Brain pericyte (primary cell): ENCODE data around the gene ACO2.

Source experiments
- DNase-seq: peaks from one replicate; pipeline ENCODE4 v3.0.0-alpha.2; 2012; ENCODE audit warnings: low read depth, low spot score

Gene ACO2

DNA sequence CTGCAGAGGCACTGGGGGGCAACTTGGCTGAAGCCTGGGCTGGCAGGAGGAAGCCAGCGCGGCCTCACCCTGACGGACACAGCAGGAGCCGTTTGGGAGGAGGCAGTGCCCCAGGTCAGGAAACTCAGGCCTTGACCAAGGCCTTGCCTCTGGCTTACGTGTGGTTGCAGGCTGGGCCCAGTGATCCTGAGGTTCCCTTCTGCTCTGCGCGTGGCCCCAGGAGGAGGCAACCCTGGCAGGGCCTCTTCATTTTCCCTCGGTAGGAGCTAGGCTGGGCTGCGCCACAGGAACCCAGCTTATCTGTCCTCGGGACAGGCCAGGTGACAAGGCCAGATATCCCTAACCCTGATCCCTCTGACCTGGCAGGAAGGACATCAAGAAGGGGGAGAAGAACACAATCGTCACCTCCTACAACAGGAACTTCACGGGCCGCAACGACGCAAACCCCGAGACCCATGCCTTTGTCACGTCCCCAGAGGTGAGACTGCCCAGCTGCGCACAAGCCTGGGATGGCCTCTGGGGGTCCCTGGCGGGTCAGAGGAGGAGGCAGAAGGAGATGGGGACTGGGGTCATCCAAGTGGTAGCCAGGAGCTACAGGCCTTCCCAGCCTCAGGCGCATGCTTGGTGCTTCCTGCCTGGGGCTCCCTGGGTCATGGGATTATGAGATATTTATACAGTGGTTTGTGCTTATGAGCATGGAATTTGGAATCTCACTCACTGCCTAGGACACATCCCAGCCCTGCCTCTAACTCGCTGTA lies 54.7 kb downstream of the ACO2 start:
- DNase-seq, result peak; percentile 46

DNA sequence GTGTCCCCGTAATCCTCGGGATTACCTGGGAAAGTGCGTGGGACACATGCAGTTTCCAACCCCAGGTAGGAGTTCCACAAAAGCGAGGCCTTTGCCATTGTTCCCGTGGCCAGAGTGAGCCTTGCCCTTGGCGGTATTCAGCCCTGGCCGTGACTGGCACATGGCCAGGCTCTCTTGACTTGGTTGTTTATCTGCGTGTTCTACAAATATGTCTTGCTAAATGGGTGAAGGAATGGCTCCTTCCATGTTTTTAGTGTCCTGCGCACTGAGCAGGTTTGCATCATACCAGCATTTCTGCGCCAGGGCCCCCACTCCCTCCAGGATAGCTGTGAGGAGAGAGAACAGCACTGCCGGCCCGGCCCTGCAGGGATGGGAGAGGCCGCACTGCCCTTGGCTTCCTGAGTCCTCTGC lies 55.3 kb downstream of the ACO2 start:
- DNase-seq, result no peak

DNA sequence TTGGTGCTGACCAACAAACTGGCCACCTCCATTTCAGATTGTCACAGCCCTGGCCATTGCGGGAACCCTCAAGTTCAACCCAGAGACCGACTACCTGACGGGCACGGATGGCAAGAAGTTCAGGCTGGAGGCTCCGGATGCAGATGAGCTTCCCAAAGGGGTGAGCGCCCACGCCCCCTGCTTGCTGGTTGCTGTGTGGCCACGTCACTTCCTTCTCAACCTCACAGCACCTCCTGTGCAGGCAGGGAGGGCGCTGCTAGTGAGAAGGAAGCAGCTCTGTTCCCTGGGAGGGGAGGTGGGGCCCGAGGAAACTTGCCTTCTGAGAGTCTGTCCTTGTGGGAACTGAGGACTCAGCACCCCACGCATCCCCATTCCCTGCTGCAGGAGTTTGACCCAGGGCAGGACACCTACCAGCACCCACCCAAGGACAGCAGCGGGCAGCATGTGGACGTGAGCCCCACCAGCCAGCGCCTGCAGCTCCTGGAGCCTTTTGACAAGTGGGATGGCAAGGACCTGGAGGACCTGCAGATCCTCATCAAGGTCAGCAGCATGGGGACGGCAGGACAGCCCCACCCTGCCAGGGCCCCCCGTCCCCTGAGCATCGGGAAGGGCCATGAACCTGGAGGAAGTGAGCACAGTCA lies 56.0 kb downstream of the ACO2 start:
- no peak for DNase-seq

DNA sequence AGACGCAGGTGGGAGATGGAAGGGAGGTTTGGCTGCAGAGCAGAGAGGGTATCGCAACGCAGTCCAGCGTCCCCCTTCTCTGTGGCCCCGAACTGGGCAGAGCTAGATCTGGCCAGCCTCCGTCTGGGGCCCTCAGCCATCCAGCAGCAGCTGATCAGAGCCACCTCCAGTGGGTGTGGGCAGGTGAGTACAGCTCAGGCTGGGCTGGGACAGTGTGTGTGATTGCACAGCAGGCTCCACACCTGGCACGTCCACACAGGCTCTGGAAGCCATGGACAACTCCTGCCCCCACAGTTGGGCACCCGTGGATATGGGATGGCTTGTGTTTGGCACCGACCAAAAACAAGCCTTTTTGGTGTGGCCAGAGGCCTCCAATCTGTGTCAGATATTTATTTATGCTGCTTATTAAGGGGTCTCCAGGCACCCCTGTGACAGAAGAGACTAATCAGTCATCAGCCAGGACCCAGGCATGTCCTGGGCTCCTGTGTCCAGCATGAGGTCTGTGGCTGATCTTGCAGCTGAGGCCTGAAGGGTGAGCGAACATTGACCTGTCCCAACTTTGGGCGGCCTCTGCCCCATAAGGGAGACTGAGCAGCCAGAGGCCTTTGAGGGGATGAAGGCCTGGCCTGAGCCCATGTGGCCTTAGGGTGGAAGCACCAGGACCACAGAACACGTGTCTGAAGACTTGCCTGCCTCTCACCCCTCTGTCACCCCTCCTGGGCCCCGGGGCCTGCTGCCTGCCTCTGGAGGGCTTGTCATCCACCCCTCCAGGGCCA lies 56.7 kb downstream of the ACO2 start:
- no peak for DNase-seq

DNA sequence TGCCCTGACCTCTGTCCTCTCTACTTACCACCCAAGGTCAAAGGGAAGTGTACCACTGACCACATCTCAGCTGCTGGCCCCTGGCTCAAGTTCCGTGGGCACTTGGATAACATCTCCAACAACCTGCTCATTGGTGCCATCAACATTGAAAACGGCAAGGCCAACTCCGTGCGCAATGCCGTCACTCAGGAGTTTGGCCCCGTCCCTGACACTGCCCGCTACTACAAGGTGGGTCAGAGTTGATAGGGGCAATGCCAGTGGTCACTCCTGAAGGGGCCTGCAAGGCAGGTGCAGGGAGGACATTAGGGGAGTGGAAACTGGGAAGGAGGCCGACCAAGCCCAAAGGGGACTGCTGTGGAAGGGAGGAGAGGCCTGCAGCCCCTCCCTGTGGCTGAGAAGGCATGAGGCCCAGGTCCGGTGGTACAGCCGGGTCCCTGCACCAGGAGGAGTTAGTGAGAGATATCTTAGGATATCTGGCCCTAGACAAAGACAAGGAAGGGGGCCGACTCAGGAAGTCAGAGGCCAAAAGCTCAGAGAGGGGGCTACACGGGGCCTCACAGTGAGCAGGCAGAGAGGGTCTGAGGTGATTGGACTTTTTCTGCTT lies 57.4 kb downstream of the ACO2 start:
- DNase-seq, result no peak

DNA sequence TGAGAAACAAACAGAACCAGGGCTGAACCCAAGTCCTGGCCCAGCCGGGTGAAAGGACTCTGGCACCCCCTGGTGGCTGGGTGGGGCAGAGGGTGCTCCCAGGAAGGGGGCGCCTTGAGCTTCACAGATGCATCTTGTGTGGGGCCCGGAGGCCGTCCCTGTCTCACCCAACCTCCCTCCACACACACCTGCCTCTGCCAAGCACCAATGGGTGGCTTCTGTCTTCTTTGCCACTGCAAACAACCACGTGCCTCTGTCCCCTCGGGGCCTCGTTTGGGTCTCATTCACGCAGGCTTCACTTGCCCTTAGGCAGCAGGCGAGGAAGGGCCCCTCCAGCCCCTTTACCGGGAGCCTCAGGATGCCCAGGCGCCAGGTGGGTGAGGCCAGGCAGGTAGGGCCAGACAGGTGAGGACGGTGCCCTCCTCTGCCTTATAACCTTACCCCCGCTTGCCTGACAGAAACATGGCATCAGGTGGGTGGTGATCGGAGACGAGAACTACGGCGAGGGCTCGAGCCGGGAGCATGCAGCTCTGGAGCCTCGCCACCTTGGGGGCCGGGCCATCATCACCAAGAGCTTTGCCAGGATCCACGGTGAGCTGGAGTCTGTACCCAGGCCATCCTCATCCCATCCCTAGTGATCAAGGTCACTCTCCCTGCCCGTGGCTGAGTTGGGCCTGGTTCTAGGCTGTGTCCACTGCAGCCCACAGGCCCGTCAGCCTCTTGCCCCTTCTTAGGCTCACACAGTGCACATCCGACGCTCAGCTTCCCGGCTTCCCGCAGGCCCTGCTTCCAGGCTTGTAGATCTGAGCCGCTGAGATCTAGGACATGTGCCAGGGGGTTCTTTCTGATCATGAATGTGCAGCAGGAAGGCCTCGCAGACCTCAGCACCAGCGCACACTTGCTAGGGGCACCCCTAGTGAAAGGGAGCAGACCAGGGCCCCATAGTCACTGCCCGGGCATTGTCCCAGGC lies 58.2 kb downstream of the ACO2 start:
- no peak for DNase-seq

DNA sequence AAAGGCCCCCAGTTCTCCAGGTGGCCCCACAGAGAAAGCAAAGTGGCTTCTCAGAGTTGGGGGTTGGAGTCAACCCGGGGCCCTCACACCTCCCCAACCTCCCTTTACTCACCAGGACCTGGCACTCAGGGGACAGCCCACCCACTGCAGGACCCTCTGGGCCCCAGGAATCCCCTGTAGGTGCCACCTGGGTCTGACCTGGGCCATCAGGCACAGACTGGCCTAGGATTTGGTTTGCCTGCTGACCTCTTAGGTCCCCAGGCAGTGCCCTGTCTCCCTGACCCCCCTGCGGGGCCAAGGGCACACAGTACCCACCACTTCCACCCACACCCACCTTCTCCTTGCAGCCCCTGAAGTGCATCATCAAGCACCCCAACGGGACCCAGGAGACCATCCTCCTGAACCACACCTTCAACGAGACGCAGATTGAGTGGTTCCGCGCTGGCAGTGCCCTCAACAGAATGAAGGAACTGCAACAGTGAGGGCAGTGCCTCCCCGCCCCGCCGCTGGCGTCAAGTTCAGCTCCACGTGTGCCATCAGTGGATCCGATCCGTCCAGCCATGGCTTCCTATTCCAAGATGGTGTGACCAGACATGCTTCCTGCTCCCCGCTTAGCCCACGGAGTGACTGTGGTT lies 59.3 kb downstream of the ACO2 start:
- DNase-seq, result no peak

DNA sequence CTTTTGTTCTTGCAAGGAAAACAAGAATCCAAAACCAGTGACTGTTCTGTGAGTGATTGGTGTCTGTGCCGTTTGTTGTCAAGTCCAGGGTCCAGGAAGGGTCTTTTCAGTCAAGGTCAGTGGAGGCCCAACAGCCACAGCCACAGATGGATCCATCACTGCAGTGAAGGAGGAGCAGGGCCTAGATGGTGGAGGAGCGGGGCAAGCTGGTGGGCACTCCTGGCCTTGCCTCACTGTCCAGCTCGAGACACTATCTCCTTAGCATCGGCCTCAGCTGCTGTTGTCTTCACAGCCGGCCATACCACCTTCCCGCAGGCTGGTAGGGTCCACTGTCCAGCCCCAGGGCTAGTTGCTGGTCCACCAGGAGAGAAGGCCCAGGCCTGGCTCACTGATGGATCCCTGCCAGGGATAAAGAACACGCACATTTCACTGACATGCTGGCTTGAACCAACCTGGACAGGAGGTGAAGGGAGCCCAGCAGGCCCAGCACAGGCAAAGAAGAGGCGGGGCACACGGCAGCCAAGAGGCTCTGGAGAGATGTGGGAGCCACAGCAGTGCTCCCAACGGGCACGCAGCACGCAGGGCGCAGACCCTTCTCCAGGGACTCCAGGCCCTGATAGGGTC lies 60.1 kb downstream of the ACO2 start:
- no peak for DNase-seq

DNA sequence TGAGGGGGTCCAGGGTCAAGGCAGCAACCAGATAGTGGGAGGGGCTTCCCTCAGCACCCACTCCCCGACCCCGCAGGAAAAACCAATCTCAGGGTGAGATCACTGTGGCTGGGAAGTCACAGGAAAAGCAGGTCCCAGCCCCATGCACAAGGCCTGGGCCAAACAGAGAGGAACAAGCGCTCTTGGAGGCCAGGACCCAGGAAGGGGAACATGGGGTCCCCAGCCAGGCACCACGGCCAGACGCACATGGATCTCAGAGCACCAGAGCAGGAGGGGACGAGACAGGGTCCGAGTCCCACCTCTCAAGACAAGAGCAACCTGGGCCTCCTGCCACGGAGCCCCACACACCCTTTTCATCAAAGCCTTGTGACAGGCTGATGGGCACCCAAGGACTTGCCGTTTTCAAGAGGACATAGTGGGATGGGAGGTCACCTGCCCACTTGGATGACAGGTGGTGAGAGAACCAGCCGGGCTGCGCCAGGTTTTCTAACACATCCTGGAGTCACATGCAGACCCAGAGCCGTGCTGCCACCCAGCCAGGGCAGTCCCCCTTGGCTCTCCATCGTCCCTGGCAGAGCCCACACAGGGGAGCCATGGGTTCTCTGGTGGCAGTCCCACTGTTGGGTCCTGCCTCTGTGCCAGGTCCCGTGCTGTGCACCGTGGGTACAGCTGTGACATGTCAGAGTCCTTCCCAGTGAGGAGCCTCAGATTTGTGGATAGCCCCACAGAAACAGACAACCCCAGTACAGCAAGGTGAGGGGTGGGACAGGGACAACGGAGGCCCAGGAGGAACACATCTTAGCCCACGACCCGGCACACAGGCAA lies 62.2 kb downstream of the ACO2 start:
- DNase-seq, result no peak

DNA sequence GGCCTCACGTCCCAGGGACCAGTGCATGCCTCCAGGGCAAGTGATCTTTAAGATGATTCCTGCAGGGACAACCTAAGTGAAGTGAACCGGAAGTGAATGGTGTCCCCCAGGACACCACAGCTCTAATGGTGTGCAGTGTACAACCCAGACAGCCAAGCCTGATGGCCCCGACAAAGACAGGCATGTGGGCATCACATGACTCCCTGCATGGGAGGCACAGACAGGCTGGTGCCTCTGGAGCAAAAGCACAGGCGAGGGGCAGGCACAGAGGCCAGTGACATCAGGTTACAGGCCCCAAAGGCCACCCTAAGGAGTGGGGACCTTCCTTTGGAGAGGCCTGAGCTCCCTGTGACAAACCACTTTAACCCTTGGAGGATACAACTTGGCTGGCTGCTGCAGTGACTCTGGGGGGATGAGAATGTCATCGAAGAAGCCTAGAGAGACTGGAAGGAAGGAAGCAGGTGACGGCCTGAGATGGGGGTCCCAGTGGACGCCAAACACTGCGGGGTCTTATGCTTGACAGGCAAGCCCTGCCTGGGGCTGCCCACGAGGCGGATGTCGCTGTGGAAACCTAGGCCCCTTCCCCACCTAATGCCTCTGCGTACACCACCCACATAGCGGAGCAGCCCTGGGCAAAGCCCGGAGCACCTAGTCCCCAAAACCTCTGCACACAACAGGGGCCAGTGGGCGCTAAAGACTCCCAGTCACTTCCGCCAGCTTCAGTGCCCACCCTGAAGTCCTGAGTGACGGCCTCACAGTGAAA lies 63.0 kb downstream of the ACO2 start:
- DNase-seq, result no peak

DNA sequence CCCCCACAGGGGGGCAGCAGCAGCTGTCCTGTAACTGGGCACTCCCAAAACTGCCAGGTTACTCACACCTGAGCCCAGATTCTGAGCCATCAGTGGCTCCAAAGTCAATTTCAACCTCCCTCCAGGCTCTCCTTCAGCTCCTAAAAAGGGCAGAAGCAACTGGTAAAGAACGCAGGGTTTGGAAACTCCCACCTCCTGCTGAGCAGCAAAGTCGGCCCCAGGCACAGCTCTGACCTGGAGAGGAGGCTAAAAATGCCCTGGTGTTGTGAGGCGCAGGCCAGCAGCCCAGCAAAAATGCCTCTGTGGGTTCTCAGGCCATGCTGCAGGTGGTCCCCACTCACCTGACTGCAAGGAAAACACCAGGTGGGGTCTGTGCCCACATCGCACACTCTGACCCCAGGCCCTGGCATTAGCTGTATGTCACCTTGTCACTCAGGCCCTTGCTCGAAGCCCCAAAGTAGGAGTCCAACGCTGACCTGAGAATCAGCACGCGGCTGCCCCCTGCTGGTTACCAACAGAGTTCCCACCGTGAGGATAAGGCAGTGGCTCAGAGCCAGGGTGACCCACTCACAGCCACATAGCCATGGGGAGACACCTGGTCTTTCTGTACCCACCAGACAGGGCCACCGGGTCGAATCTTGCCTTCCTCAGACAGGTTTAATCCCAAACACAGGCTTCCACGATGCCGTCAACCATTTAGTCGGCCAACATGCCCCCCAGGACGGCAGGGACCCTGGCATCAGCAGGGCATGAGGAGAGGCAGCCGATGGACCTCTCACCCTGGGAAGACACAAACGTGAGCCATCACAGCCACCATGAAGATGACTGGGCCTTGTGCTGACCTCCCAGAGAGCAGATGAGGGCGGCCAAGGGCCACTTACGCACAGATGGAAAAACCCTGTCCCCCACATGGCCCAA lies 64.2 kb downstream of the ACO2 start:
- no peak for DNase-seq

DNA sequence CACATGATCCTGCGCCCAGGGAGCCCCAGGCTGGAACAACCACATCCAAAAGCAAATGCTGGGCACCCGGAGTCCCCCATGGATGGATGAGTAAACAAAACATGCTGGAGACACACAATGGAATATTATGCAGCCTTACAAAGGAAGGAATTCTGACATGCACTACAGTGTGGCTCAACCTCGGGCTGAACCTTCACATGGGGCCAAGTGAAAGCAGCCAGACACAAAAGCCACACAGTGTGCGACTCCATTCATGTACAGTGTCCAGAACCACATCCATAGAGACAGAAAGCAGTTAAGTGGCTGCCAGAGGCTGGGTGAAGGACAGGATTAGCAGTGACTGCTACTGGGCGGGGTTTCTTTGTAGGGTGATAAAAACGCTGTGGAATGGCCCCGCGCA lies 65.3 kb downstream of the ACO2 start:
- no peak for DNase-seq

DNA sequence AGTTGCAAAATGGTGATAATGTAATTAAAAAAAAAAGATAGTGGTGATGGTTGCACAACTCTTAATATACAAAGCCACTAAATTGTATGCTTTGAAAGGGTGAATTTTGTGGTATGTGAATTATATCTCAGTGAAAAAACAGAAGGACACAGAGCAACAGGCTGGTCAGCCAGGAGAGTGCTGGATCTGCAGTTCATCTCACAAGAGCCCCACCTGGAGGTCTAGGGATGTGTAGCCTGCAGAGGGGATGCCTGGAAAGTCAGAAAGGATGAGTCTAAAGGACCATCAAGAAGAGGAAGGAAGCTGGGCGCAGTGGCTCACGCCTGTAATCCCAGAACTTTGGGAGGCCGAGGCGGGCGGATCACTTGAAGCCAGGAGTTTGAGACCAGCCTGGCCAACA lies 66.3 kb downstream of the ACO2 start:
- no peak for DNase-seq

DNA sequence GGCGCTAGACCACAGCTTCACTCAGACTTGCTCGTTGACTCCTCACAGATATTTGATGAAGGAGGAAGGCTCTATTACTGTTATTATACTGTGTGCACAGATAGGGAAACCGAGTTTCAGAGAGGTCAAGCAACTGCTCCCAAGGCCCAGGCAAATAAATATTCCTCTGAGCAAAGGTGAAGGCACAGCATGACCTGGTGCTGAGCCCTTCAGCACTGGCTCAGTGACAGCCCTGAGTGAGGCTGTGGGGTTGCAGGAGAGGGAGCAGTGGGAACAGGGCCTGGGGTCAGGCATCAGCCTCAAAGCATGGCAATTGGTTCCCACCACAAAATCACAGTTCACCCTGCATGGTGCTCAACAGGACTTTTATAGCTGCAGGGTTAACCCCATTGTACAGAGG lies 68.3 kb downstream of the ACO2 start:
- no peak for DNase-seq

DNA sequence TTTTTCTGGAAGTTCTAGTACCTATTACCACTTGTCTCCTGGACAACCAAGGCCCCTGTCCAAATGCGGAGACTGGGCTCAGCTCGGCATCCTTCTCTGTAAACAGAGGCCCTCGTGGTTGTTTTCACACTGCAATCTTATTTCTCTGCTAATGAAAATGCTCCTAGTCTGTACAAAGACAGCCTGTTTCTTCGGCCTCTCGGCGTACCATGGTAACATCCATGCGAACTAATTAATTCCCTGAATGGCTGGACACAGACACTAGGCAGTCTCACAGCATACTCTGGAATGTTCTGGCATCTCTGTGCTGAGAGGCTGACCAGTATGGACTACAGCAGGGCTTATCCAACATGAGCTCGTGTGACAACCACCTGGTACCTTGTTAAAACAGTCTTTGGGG lies 69.7 kb downstream of the ACO2 start:
- DNase-seq, result no peak

DNA sequence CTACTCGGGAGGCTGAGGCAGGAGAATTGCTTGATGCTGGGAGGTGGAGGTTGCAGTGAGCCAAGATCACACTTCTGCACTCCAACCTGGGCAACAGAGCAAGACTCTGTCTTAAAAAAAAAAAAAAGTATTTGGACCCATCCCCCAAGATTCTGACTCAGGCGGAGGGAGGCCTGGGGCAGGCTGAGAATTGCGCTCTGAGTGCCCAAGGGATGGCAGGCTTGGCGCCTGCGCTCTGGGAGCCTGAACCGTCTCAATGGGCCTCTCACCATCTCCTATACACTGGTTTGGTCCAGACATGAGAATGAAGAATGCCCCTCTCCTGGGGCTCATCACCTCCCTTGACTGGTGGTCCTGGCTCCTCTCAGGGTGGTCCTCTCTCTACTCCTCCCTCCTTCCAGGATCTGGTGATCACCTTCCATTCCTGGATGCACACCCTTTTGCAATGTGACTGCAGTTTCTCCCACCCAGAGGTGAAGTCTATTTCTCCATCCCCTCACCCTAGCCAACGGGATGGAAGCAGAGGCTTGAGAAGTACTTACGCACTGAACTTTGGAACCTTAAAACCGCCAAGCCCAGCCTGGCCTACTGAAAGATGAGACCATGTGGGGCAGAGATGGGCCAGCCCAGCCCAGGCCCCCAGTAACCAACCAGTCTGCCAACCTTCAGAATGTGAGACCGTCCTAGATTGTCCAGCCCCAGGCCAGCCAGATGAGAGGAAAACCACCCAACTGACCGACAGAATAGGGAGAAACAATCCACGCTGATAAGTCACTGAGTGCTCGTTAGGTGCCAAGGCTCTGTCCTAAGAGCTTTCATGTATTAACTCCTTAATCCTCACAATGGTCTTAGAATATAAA lies 70.5 kb downstream of the ACO2 start:
- DNase-seq, result no peak

DNA sequence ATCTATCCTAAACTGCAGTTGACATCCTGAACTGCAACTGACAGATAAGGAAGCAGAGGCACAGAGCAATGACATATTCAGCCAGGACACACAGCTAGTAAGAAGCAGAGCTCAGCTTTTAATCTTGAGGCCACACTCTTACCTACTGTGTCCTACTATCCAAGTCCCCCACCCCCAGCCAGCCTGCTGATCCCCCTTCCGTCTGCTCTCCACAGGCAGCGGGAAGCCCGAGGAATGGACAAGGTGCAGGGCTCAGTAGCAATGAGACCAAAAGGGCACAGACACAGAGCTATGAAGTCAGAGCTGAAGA lies 71.0 kb downstream of the ACO2 start:
- DNase-seq, result no peak
